ENCODE data around the gene FBXL7.

The FBXL7 gene

GRCh38 chr5:15689836-15690235 is 189.9 kb downstream of the FBXL7 start:
- Histone ChIP-seq H3K4me2 (ENCODE audit: low read depth, low read length, poor library complexity, severe bottlenecking) (no peak overlapping the region), H2AFZ (ENCODE audit: low read length) (no peak overlapping the region), H3F3A (ENCODE audit: low read depth) (no peaks in the 10 kb centered on the region), H3K9ac (ENCODE audit: low read depth, low read length, poor library complexity, severe bottlenecking) (no peak overlapping the region), H3K27me3 (ENCODE audit: insufficient read depth, low read length, poor library complexity, severe bottlenecking) (no peaks in the 10 kb centered on the region), H4K20me1 (ENCODE audit: insufficient read depth, low read length, poor library complexity, severe bottlenecking) (no peaks in the 10 kb centered on the region), H3K9me2 (replicated peaks; ENCODE audit: low read depth, low read length) (no peaks in the 10 kb centered on the region), H3K4me1 (ENCODE audit: insufficient read depth, low read length, poor library complexity, severe bottlenecking) (no peaks in the 10 kb centered on the region), H3K9me3 (ENCODE audit: insufficient read depth, low read depth, low read length) (no peaks in the 10 kb centered on the region), H3K36me3 (ENCODE audit: insufficient read depth, low read length) (no peaks in the 10 kb centered on the region), H3K79me2 (ENCODE audit: insufficient read depth, low read length) (no peaks in the 10 kb centered on the region), H3K4me3 (ENCODE audit: low read length, poor library complexity, severe bottlenecking) (no peak overlapping the region)
- TF ChIP-seq EZH2phosphoT487 (IDR thresholded peaks at IDR 0.05; ENCODE audit: borderline replicate concordance) (no peak), CTCF (conservative IDR thresholded peaks at IDR 0.05; ENCODE audit: low read length) (no peak)

- Histone ChIP-seq H3F3A (ENCODE audit: low read depth) (no peaks in the 10 kb centered on the region), H4K20me1 (ENCODE audit: insufficient read depth, low read length, poor library complexity, severe bottlenecking) (no peaks in the 10 kb centered on the region), H3K27me3 (ENCODE audit: insufficient read depth, low read length, poor library complexity, severe bottlenecking) (no peaks in the 10 kb centered on the region), H3K9me2 (replicated peaks; ENCODE audit: low read depth, low read length) (no peaks in the 10 kb centered on the region), H2AFZ (ENCODE audit: low read length) (no peak overlapping the region), H3K9ac (ENCODE audit: low read depth, low read length, poor library complexity, severe bottlenecking) (no peak overlapping the region), H3K36me3 (ENCODE audit: insufficient read depth, low read length) (no peaks in the 10 kb centered on the region), H3K4me2 (ENCODE audit: low read depth, low read length, poor library complexity, severe bottlenecking) (no peak overlapping the region), H3K9me3 (ENCODE audit: insufficient read depth, low read depth, low read length) (no peaks in the 10 kb centered on the region), H3K79me2 (ENCODE audit: insufficient read depth, low read length) (no peaks in the 10 kb centered on the region), H3K4me3 (ENCODE audit: low read length, poor library complexity, severe bottlenecking) (no peak overlapping the region), H3K4me1 (ENCODE audit: insufficient read depth, low read length, poor library complexity, severe bottlenecking) (no peaks in the 10 kb centered on the region)
- TF ChIP-seq CTCF (conservative IDR thresholded peaks at IDR 0.05; ENCODE audit: low read length) (no peak), EZH2phosphoT487 (IDR thresholded peaks at IDR 0.05; ENCODE audit: borderline replicate concordance) (no peak)
Observed at GRCh38 chr5:15690611-15691010, 190.6 kb downstream of the FBXL7 start.

GRCh38 chr5:15691521-15691920 is 191.5 kb downstream of the FBXL7 start:
- Histone ChIP-seq H3K79me2 (ENCODE audit: insufficient read depth, low read length) (no peaks in the 10 kb centered on the region), H3K4me2 (ENCODE audit: low read depth, low read length, poor library complexity, severe bottlenecking) (no peak overlapping the region), H3K9me2 (replicated peaks; ENCODE audit: low read depth, low read length) (no peaks in the 10 kb centered on the region), H4K20me1 (ENCODE audit: insufficient read depth, low read length, poor library complexity, severe bottlenecking) (no peaks in the 10 kb centered on the region), H3K36me3 (ENCODE audit: insufficient read depth, low read length) (no peaks in the 10 kb centered on the region), H3K9me3 (ENCODE audit: insufficient read depth, low read depth, low read length) (no peaks in the 10 kb centered on the region), H3K4me1 (ENCODE audit: insufficient read depth, low read length, poor library complexity, severe bottlenecking) (no peaks in the 10 kb centered on the region), H3F3A (ENCODE audit: low read depth) (no peaks in the 10 kb centered on the region), H3K27me3 (ENCODE audit: insufficient read depth, low read length, poor library complexity, severe bottlenecking) (no peaks in the 10 kb centered on the region), H2AFZ (ENCODE audit: low read length) (no peak overlapping the region), H3K9ac (ENCODE audit: low read depth, low read length, poor library complexity, severe bottlenecking) (no peak overlapping the region), H3K4me3 (ENCODE audit: low read length, poor library complexity, severe bottlenecking) (no peak overlapping the region)
- no peak for TF ChIP-seq CTCF (conservative IDR thresholded peaks at IDR 0.05; ENCODE audit: low read length)
- no peak for TF ChIP-seq EZH2phosphoT487 (IDR thresholded peaks at IDR 0.05; ENCODE audit: borderline replicate concordance)
